GM12878 (cell line): Measurements from ENCODE around the gene NBEA. TPM values are rescaled to one million over a fixed set of nuclear protein-coding genes. Genes with fewer than 3 reads are reported as not detected.

Experiments used
- ATAC-seq: fragments of 200-7000 bp; cut with Tn5 transposase; 3 replicates; pipeline ENCODE4 v1.9.1; 2020; ENCODE audit warnings: mild to moderate bottlenecking, moderate library complexity
- BruUV-seq: library from RNA; stranded (reverse); fragments of 400-500 nt; replicated peaks from 2 replicates; lab custom pipeline; 2021; lab: Mats Ljungman, UMichigan
- CTCF ChIA-PET: fragments of 300-600 bp; sonication (Branson Sonifier 250); formaldehyde crosslinking; extraction: SDS; loops from one replicate; lab custom pipeline; 2021; ENCODE audit warnings: inconsistent platforms; lab: Yijun Ruan, JAX
- POLR2A ChIA-PET: fragments of 350-600 bp; formaldehyde crosslinking; extraction: SDS; loops from one replicate; lab custom pipeline; 2021; ENCODE audit warnings: inconsistent platforms; lab: Charles Lee
- RAD21 ChIA-PET: fragments of 300-600 bp; sonication (Branson Sonifier 250); formaldehyde crosslinking; loops from one replicate; lab custom pipeline; 2023; ENCODE audit warnings: antibody characterized with exemption; ENCODE audit not compliant: unreplicated experiment; lab: Charles Lee
- SMC1A ChIA-PET: fragments of 300-600 bp; sonication (Branson Sonifier 250); formaldehyde crosslinking; loops from one replicate; lab custom pipeline; 2023; ENCODE audit not compliant: unreplicated experiment, uncharacterized antibody; lab: Charles Lee
- DNase-seq: peaks from one replicate; pipeline ENCODE4 v3.0.0-alpha.2; 2011; ENCODE audit warnings: low read depth, low spot score
- FAIRE-seq: peaks from 3 replicates; lab custom pipeline; 2011; peaks lifted over from hg19 to GRCh38; lab: Jason Lieb, UNC
- H2AFZ ChIP-seq: 2 replicates; pipeline ENCODE4 v1.6.0; 2011; ENCODE audit warnings: low read depth, low read length, control low read depth; ENCODE audit not compliant: control insufficient read depth
- H3K27ac ChIP-seq: 2 replicates; pipeline ENCODE4 v1.5.1; 2011; ENCODE audit warnings: control low read depth; ENCODE audit not compliant: control insufficient read depth, insufficient read depth
- H3K27me3 ChIP-seq, 2 experiments: replicated peaks in 1 of 2; 2 replicates each; pipeline versions ENCODE4 v1.6.0 to v1.6.1; 2011; ENCODE audit warnings: low read length in 1 of 2; ENCODE audit not compliant: control insufficient read depth in 2 of 2, insufficient read depth in 2 of 2
- H3K36me3 ChIP-seq, 2 experiments: 2 replicates each; pipeline ENCODE4 v1.5.1; 2011; ENCODE audit warnings: low read length in 1 of 2; ENCODE audit not compliant: control insufficient read depth in 2 of 2, insufficient read depth in 2 of 2
- H3K4me1 ChIP-seq: 2 replicates; pipeline ENCODE4 v1.6.1; 2011; ENCODE audit warnings: mild to moderate bottlenecking, low read length, moderate library complexity, mixed read lengths; ENCODE audit not compliant: control insufficient read depth, insufficient read depth
- H3K4me2 ChIP-seq: 2 replicates; pipeline ENCODE4 v1.6.0; 2011; ENCODE audit warnings: control low read depth; ENCODE audit not compliant: control insufficient read depth, insufficient read depth
- H3K4me3 ChIP-seq: fragments of 200-600 bp; sonication (generic); 2 replicates; pipeline ENCODE4 v1.5.1; 2016
- H3K79me2 ChIP-seq: 2 replicates; pipeline ENCODE4 v1.6.0; 2011; ENCODE audit warnings: low read length; ENCODE audit not compliant: control insufficient read depth, insufficient read depth
- H3K9ac ChIP-seq: 2 replicates; pipeline ENCODE4 v1.8.0; 2011; ENCODE audit warnings: low read length, control low read depth, mixed read lengths; ENCODE audit not compliant: control insufficient read depth, insufficient read depth
- H3K9me3 ChIP-seq: replicated peaks from 3 replicates; pipeline ENCODE4 v1.5.1; 2011; ENCODE audit warnings: mild to moderate bottlenecking, low read length; ENCODE audit not compliant: control insufficient read depth, insufficient read depth
- H4K20me1 ChIP-seq: 2 replicates; pipeline ENCODE4 v1.6.0; 2011; ENCODE audit not compliant: control insufficient read depth, insufficient read depth
- CHD2 ChIP-seq: IDR thresholded peaks from 2 replicates; pipeline ENCODE4 v1.6.1; 2011; ENCODE audit warnings: low read depth, low read length, improper control_type of control experiment, borderline replicate concordance
- DPF2 ChIP-seq: fragments of 450-650 bp; IDR thresholded peaks from 2 replicates; pipeline ENCODE4 v1.6.1; 2017; ENCODE audit warnings: mild to moderate bottlenecking
- FOXM1 ChIP-seq: IDR thresholded peaks from 2 replicates; pipeline ENCODE4 v1.6.1; 2012; ENCODE audit warnings: low read depth, mild to moderate bottlenecking, inconsistent platforms, low read length, moderate library complexity
- JUND ChIP-seq: IDR thresholded peaks from 2 replicates; pipeline ENCODE4 v1.6.1; 2012; ENCODE audit warnings: low read depth, mild to moderate bottlenecking, low read length, improper control_type of control experiment, moderate library complexity
- MEF2B ChIP-seq: fragments of 450-650 bp; IDR thresholded peaks from 2 replicates; pipeline ENCODE4 v1.6.1; 2018; ENCODE audit warnings: mild to moderate bottlenecking, moderate library complexity; ENCODE audit not compliant: partially characterized antibody, poor library complexity, severe bottlenecking
- NR2C2 ChIP-seq: IDR thresholded peaks from 2 replicates; pipeline ENCODE4 v1.6.1; 2011; ENCODE audit warnings: borderline replicate concordance, low read depth; ENCODE audit not compliant: control insufficient read depth, insufficient read length
- REST ChIP-seq: IDR thresholded peaks from 2 replicates; pipeline ENCODE4 v1.6.1; 2012; ENCODE audit warnings: mild to moderate bottlenecking, low read depth, low read length
- SIN3A ChIP-seq: IDR thresholded peaks from 2 replicates; pipeline ENCODE4 v1.6.1; 2012; ENCODE audit warnings: low read depth, low read length, improper control_type of control experiment
- TARDBP ChIP-seq: IDR thresholded peaks from 2 replicates; pipeline ENCODE4 v1.6.1; 2016; ENCODE audit warnings: borderline replicate concordance
- WRNIP1 ChIP-seq: IDR thresholded peaks from 2 replicates; pipeline ENCODE4 v1.6.1; 2011; ENCODE audit warnings: low read depth, low read length, improper control_type of control experiment, borderline replicate concordance
- WGBS: methylation state at CpG from one replicate; pipeline ENCODE4 v1.1.6; 2016; ENCODE audit warnings: low lambda C conversion rate; ENCODE audit not compliant: insufficient replicate concordance, insufficient coverage; ENCODE audit errors: missing lambda C conversion rate; 5-methylcytosine and 5-hydroxymethylcytosine counted together
- in situ Hi-C: fragments of 300-500 bp; cut with MboI; formaldehyde crosslinking; loops from 9 replicates; pipeline ENCODE4 v1.14.3; 2018; ENCODE audit warnings: mixed read lengths
- intact Hi-C: fragments of 100-400 bp; cut with micrococcal nuclease; formaldehyde crosslinking; loops from one replicate; pipeline ENCODE4 v1.14.2; 2022; ENCODE audit not compliant: unreplicated experiment
- polyA plus RNA-seq, 11 experiments: library from polyadenylated mRNA; depleted of rRNA in 4 of 11; unstranded in 6 of 11; stranded (reverse) in 5 of 11; fragments of >200 nt; fragmentation: Nextera tagmentation in 4 of 11; fragmentation: Illumina TruSeq in 1 of 11; extraction: Ambion mirVana in 4 of 11; extraction: Trizol in 1 of 11; gene quantifications; 1 replicate in 1 of 11; 2 replicates in 10 of 11; pipeline versions ENCODE4 v1.2.1 to v1.2.3, GENCODE V29; 2011 to 2016; ENCODE audit warnings: inconsistent platforms in 2 of 11, missing spikeins in 2 of 11, low read depth in 1 of 11
- total RNA-seq, 4 experiments: library from RNA; depleted of rRNA in 3 of 4; stranded (reverse); fragments of >200 nt in 3 of 4; fragmentation: Illumina TruSeq in 1 of 4; extraction: Trizol in 1 of 4; gene quantifications; 2 replicates each; pipeline versions ENCODE4 v1.2.1 to v1.2.3, GENCODE V29; 2013 to 2021

Gene NBEA
- total and polyA plus RNA-seq, 10 of the 15 experiments (the other 5 are each of a cell fraction or from before 2014, with no cell fraction given) = 0.23 to 3.6 (median 0.55) TPM

DNA sequence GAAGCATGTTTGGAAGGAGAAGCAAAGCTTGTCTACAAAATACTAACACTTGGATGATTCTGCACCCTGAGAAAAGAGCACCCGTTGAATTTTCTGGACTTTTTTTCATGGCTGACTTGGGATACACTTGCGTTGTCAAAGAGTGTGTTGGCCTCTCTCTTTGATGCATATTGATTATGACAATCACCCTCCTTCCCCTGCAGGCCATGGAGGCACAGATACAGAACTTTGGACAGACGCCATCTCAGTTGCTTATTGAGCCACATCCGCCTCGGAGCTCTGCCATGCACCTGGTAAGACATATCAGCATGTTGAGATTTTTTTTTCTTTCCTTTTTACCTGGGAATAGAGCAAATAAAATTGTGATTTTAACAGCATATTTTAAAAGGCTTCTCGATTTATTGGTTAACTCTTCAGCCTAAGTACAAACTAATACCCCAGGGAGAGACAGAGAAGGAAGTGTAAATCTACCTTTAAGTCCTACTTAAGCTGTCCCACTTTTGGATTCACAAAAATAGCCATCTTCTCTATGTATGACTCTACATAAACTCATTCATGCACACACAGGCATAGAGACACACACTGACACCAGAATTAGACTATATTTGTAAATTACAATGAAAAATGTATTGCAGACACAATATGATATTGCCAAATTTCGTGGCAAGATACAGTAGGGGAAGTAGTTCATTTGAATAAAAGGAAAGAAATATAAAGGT, 704.1 kb downstream of the NBEA start (continued):
- TF ChIP-seq NR2C2 (no peak), DPF2 (no peak), CHD2 (no peak)

DNA sequence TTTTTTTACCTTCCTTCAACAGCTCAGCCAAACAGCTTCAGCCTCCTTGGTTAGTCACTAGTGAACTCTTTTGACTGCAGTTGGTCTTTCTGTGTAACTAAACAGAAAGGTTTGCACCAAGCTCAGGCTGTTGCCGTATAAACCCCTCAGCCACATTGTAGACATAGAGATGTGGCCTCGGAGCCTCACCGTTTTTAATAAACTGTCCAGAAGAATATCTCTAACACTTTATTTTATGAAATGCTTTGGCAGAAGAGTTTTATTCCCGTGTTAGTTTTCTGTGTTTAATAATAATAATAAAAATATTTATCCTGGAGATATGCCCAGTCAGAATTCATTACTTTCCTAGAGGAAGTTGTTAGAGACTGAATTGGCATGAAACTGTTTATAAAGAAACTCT, 706.1 kb downstream of the NBEA start:
- FAIRE-seq (no peak), DNase-seq (no peak), ATAC-seq (no peak)
- Histone ChIP-seq H3K9ac (no peak overlapping the region), H3K4me2 (no peak overlapping the region), H3K4me3 (no peak overlapping the region), H2AFZ (no peak overlapping the region), H3K27ac (no peak overlapping the region), H3K36me3 (no peaks in the 10 kb centered on the region), H3K4me1 (no peaks in the 10 kb centered on the region), H3K27me3 (no peaks in the 10 kb centered on the region), H4K20me1 (no peaks in the 10 kb centered on the region), H3K9me3 (no peaks in the 10 kb centered on the region), H3K79me2 (no peaks in the 10 kb centered on the region)
- WGBS = 31% methylated on average over 4 of the region's 4 CpGs
- intact Hi-C loops (no loop called here), in situ Hi-C loops (no loop called here)
- ChIA-PET POLR2A (interaction anchor here (0.6 kb wide), 1 partner anchor 89 kb away, joined by 5 read pairs; no protein-coding TSS in a partner anchor), CTCF (interaction anchor here (0.7 to 2.2 kb wide), 3 partner anchors 9 to 17 kb away, joined by 4 to 6 read pairs (median 5); no protein-coding TSS in a partner anchor), RAD21 (no interaction called here), SMC1A (no interaction called here)
- no peak for TF ChIP-seq TARDBP
- no TSS peak for BruUV-seq

DNA sequence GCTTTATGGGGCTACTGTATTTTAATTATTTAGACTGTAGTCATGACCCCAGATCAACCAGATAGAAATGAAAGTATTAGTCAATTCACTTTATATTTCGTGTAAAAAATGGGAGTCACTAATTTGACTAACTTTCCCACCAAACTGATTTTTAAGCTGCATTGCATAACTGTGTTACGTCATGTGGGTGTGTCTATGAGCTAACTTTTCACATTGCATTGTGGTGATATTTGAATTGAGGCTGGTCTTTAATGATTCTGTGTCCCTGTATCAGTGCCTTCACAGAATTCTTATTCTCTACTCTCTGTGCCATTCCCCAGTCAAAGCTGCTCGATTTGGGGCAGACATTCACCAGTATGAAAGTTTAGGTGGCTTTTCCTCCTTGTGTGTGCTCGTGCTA, 707.1 kb downstream of the NBEA start:
- TF ChIP-seq REST (no peak), SIN3A (no peak), FOXM1 (no peak), JUND (no peak), MEF2B (no peak), WRNIP1 (no peak)
- SMC1A ChIA-PET = no interaction called here
- no peak for FAIRE-seq

More for the DNA sequence above, 707.1 kb downstream of the NBEA start:
- no peak for DNase-seq
- Histone ChIP-seq H2AFZ (no peak overlapping the region), H3K4me2 (no peak overlapping the region), H3K9ac (no peak overlapping the region), H3K4me1 (no peaks in the 10 kb centered on the region), H4K20me1 (no peaks in the 10 kb centered on the region), H3K27ac (no peak overlapping the region), H3K27me3 (no peaks in the 10 kb centered on the region), H3K36me3 (no peaks in the 10 kb centered on the region), H3K9me3 (no peaks in the 10 kb centered on the region), H3K79me2 (no peaks in the 10 kb centered on the region), H3K4me3 (no peak overlapping the region)
- ATAC-seq = no peak
- POLR2A ChIA-PET = no interaction called here
- BruUV-seq = no TSS peak
- CTCF ChIA-PET = interaction anchor here (2.2 kb wide), 1 partner anchor 18 kb away, joined by 6 read pairs; no protein-coding TSS in a partner anchor
- 10% methylated on average over 4 of the region's 4 CpGs for WGBS
- intact Hi-C loops (no loop called here), in situ Hi-C loops (no loop called here)
- RAD21 ChIA-PET = no interaction called here
